OCI-LY7 (cell line): ENCODE measurements around the gene FTSJ3. TPM values are rescaled to one million over a fixed set of nuclear protein-coding genes. Genes with fewer than 3 reads are reported as not detected.

Experiments used
- BruUV-seq: library from RNA; stranded (reverse); fragments of 400-500 nt; replicated peaks from 2 replicates; lab custom pipeline; 2021; lab: Mats Ljungman, UMichigan
- CTCF ChIA-PET: fragments of 300-600 bp; sonication (Branson Sonifier 250); formaldehyde crosslinking; loops from one replicate; lab custom pipeline; 2022; ENCODE audit warnings: antibody characterized with exemption; ENCODE audit not compliant: unreplicated experiment; lab: Charles Lee
- POLR2A ChIA-PET: fragments of 300-600 bp; sonication (Branson Sonifier 250); formaldehyde crosslinking; loops from one replicate; lab custom pipeline; 2022; ENCODE audit warnings: antibody characterized with exemption; lab: Charles Lee
- DNase-seq: peaks from one replicate; pipeline ENCODE4 v3.0.0-alpha.2; 2015; ENCODE audit warnings: low spot score
- H2AFZ ChIP-seq: fragments of 200-600 bp; sonication (generic), shearing (Covaris generic); 2 replicates; pipeline ENCODE4 v1.6.1; 2014; ENCODE audit warnings: mild to moderate bottlenecking, antibody characterized with exemption, low read length, moderate library complexity
- H3K27ac ChIP-seq: fragments of 200-600 bp; sonication (generic); 2 replicates; pipeline ENCODE4 v1.5.1; 2014; ENCODE audit warnings: mixed run types, low read depth, mild to moderate bottlenecking, moderate library complexity, low read length, inconsistent platforms; ENCODE audit not compliant: poor library complexity, severe bottlenecking
- H3K36me3 ChIP-seq: fragments of 200-600 bp; sonication (generic); 2 replicates; pipeline ENCODE4 v1.6.1; 2014; ENCODE audit warnings: mild to moderate bottlenecking, antibody characterized with exemption, low read length, moderate library complexity, mixed read lengths; ENCODE audit not compliant: insufficient read depth
- H3K4me1 ChIP-seq: fragments of 200-600 bp; sonication (generic); 2 replicates; pipeline ENCODE4 v1.5.1; 2014; ENCODE audit warnings: mild to moderate bottlenecking, low read length; ENCODE audit not compliant: insufficient read depth, poor library complexity, severe bottlenecking
- H3K4me2 ChIP-seq: fragments of 200-600 bp; sonication (generic); 2 replicates; pipeline ENCODE4 v1.6.1; 2014; ENCODE audit warnings: mild to moderate bottlenecking, low read length
- H3K4me3 ChIP-seq: fragments of 200-600 bp; sonication (generic); 2 replicates; pipeline ENCODE4 v1.5.1; 2014; ENCODE audit warnings: mild to moderate bottlenecking, low read depth, low read length; ENCODE audit not compliant: poor library complexity, severe bottlenecking
- H3K79me2 ChIP-seq: fragments of 200-600 bp; sonication (generic); 2 replicates; pipeline ENCODE4 v1.6.1; 2016; ENCODE audit warnings: low read depth, mild to moderate bottlenecking, low read length, moderate library complexity, mixed read lengths; ENCODE audit not compliant: insufficient read depth
- H3K9me2 ChIP-seq: fragments of 200-600 bp; sonication (generic); 2 replicates; pipeline ENCODE4 v1.6.1; 2016; ENCODE audit warnings: mild to moderate bottlenecking, low read length, mixed read lengths; ENCODE audit not compliant: insufficient read depth
- H3K9me3 ChIP-seq: fragments of 200-600 bp; sonication (generic); 2 replicates; pipeline ENCODE4 v1.6.1; 2014; ENCODE audit warnings: mild to moderate bottlenecking, mixed run types, low read length, mixed read lengths
- H4K20me1 ChIP-seq: fragments of 200-600 bp; sonication (generic); 2 replicates; pipeline ENCODE4 v1.6.1; 2014; ENCODE audit warnings: mild to moderate bottlenecking, antibody characterized with exemption, low read length, moderate library complexity, mixed read lengths; ENCODE audit not compliant: insufficient read depth
- EZH2phosphoT487 ChIP-seq: fragments of 200-600 bp; sonication (generic); IDR thresholded peaks from 2 replicates; pipeline ENCODE4 v1.6.1; 2018; ENCODE audit warnings: low read depth, borderline replicate concordance, mild to moderate bottlenecking, mixed run types, antibody characterized with exemption, low read length, moderate library complexity, mixed read lengths
- intact Hi-C: fragments of 100-400 bp; cut with micrococcal nuclease; formaldehyde crosslinking; loops from one replicate; pipeline ENCODE4 v1.10.0; 2022; ENCODE audit not compliant: unreplicated experiment
- total RNA-seq, 2 experiments: library from RNA; depleted of rRNA in 1 of 2; stranded (reverse); fragments of >200 nt in 1 of 2; shearing (Covaris generic) in 1 of 2; gene quantifications; 2 replicates each; pipeline ENCODE4 v1.2.3, GENCODE V29; 2014 to 2022
- TF ChIP-seq, protein P1 (sequence below): fragments of 200-600 bp; sonication (generic); conservative IDR thresholded peaks from 2 replicates; pipeline ENCODE4 v1.5.1; 2014; ENCODE audit warnings: mild to moderate bottlenecking, antibody characterized with exemption, low read length, moderate library complexity, mixed read lengths

The FTSJ3 gene
- total RNA-seq, 2 experiments from 2014 or later: 32.4 to 49.0 TPM

DNA sequence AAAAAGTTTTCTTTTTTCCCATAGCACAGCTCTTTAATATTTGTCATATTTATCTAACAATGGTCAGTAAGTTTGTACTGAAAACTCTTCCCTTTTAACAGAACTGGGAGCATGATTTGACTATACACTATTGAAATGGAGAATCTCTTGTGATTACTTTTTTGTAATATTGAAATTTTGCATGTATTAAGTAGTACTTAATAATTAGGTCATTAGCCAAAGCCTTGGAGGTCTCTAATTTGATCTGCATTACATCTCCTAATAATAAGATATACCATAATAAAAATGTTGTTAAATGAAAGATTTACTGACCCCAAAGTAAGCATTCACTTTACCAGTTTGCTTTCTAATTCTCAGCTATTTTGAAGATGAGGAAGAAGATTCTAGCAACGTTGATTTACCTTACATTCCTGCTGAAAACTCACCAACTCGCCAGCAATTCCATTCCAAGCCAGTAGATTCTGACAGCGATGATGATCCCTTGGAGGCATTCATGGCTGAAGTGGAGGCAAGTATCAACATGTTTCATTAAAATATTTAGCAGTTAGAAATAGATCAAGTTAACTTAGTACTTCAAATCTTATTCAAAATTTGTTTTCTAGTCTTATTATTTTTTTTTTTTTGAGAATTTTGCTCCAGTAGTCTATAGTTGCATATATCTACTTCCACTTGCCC lies 35.3 kb downstream of the FTSJ3 start:
- intact Hi-C loops: loop anchor here (5.0 kb wide), 1 partner anchor 95 kb away; no protein-coding TSS in a partner anchor
- Histone ChIP-seq H2AFZ (no peak overlapping the region), H3K4me3 (no peak overlapping the region), H3K9me3 (no peaks in the 10 kb centered on the region), H3K9me2 (no peaks in the 10 kb centered on the region), H3K4me2 (no peak overlapping the region), H3K4me1 (no peaks in the 10 kb centered on the region), H3K27ac (no peak overlapping the region), H3K79me2 (peaks cover 51% of the 10 kb centered on the region), H4K20me1 (peaks cover 3% of the 10 kb centered on the region), H3K36me3 (peaks cover 100% of the 10 kb centered on the region)
- CTCF ChIA-PET: no interaction called here
- DNase-seq: no peak
- TF ChIP-seq EZH2phosphoT487: no peak
- TF ChIP-seq, protein P1, sequence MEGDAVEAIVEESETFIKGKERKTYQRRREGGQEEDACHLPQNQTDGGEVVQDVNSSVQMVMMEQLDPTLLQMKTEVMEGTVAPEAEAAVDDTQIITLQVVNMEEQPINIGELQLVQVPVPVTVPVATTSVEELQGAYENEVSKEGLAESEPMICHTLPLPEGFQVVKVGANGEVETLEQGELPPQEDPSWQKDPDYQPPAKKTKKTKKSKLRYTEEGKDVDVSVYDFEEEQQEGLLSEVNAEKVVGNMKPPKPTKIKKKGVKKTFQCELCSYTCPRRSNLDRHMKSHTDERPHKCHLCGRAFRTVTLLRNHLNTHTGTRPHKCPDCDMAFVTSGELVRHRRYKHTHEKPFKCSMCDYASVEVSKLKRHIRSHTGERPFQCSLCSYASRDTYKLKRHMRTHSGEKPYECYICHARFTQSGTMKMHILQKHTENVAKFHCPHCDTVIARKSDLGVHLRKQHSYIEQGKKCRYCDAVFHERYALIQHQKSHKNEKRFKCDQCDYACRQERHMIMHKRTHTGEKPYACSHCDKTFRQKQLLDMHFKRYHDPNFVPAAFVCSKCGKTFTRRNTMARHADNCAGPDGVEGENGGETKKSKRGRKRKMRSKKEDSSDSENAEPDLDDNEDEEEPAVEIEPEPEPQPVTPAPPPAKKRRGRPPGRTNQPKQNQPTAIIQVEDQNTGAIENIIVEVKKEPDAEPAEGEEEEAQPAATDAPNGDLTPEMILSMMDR: no peak
- no TSS peak for BruUV-seq
- POLR2A ChIA-PET: interaction anchor here (0.9 kb wide), 1 partner anchor 15 kb away, joined by 3 read pairs; no protein-coding TSS in a partner anchor

DNA sequence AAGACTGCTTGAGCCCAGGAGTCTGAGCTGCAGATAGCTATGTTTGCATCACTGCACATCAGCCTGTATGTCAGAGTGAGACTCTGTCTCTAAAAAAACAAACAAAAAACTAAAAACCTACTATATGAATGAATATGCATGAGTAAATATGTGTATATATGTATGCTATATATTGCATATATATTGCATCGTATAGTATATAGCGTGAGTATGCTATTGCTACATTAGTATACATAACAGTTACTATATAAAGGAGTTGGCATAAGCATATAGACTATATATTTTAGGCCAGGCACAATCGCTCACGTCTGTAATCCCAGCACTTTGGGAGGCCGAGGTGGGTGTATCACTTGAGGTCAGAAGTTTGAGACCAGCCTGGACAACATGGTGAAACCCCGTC lies 37.4 kb downstream of the FTSJ3 start:
- BruUV-seq: no TSS peak
- Histone ChIP-seq H3K9me2 (no peaks in the 10 kb centered on the region), H2AFZ (no peak overlapping the region), H4K20me1 (peaks cover 10% of the 10 kb centered on the region), H3K36me3 (peaks cover 100% of the 10 kb centered on the region), H3K79me2 (peaks cover 72% of the 10 kb centered on the region), H3K9me3 (no peaks in the 10 kb centered on the region), H3K27ac (no peak overlapping the region), H3K4me2 (no peak overlapping the region), H3K4me1 (no peaks in the 10 kb centered on the region), H3K4me3 (no peak overlapping the region)
- TF ChIP-seq EZH2phosphoT487: no peak
- TF ChIP-seq, protein P1: no peak
- intact Hi-C loops: loop anchor here (5.0 kb wide), 1 partner anchor 93 kb away; no protein-coding TSS in a partner anchor
- no peak for DNase-seq
- CTCF ChIA-PET: no interaction called here
- POLR2A ChIA-PET: interaction anchor here (0.6 to 1.2 kb wide), 4 partner anchors 9 to 506 kb away, joined by 3 to 4 read pairs (median 3); no protein-coding TSS in a partner anchor
